ENCODE measurements around the gene TNIK. TPM values are rescaled to one million over a fixed set of nuclear protein-coding genes. Genes with fewer than 3 reads are reported as not detected.

The TNIK gene
- total RNA-seq, 1 donor from 2014 or later, result 17.0 TPM

- TF ChIP-seq, protein P1, sequence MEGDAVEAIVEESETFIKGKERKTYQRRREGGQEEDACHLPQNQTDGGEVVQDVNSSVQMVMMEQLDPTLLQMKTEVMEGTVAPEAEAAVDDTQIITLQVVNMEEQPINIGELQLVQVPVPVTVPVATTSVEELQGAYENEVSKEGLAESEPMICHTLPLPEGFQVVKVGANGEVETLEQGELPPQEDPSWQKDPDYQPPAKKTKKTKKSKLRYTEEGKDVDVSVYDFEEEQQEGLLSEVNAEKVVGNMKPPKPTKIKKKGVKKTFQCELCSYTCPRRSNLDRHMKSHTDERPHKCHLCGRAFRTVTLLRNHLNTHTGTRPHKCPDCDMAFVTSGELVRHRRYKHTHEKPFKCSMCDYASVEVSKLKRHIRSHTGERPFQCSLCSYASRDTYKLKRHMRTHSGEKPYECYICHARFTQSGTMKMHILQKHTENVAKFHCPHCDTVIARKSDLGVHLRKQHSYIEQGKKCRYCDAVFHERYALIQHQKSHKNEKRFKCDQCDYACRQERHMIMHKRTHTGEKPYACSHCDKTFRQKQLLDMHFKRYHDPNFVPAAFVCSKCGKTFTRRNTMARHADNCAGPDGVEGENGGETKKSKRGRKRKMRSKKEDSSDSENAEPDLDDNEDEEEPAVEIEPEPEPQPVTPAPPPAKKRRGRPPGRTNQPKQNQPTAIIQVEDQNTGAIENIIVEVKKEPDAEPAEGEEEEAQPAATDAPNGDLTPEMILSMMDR (IDR thresholded peaks at IDR 0.05; ENCODE audit: insufficient read depth, low read length, poor library complexity, severe bottlenecking), result no peak
- no peaks in the 10 kb centered on the region for H3K27me3 ChIP-seq (ENCODE audit: control insufficient read depth, insufficient read depth, low read length)
- H3K4me3 ChIP-seq (ENCODE audit: low read depth, low read length), result no peak overlapping the region
- H3K36me3 ChIP-seq (ENCODE audit: control insufficient read depth, insufficient read depth, low read length), result no peaks in the 10 kb centered on the region
- DNase-seq (ENCODE audit: low read depth), result no peak
Measured at GRCh38 chr3:171402281-171402680, 57.9 kb downstream of the TNIK start.

DNA sequence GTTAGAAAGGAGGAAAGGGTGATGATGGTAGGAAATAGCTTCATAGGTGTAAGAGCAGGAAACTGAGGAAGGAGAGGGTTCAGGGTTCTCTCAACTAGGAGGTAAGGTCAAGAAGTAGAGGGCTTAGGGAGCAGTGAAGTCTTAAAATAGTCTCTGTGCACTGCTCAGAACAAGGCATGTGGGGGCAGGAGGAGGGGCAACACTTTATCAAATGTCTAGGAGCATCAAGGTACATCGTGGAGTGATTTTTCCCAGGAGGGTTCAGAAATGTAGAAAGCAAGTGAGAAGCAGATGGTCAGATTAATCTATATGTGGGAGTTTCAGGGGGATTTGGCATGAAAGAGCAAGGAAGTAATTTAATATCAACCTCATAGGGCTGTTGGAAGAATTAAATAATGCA is 58.8 kb downstream of the TNIK start:
- DNase-seq (ENCODE audit: low read depth), result no peak
- Histone ChIP-seq H3K36me3 (ENCODE audit: control insufficient read depth, insufficient read depth, low read length) (no peaks in the 10 kb centered on the region), H3K4me3 (ENCODE audit: low read depth, low read length) (no peak overlapping the region), H3K27me3 (ENCODE audit: control insufficient read depth, insufficient read depth, low read length) (no peaks in the 10 kb centered on the region)
- TF ChIP-seq, protein P1 (IDR thresholded peaks at IDR 0.05; ENCODE audit: insufficient read depth, low read length, poor library complexity, severe bottlenecking), result no peak

DNA sequence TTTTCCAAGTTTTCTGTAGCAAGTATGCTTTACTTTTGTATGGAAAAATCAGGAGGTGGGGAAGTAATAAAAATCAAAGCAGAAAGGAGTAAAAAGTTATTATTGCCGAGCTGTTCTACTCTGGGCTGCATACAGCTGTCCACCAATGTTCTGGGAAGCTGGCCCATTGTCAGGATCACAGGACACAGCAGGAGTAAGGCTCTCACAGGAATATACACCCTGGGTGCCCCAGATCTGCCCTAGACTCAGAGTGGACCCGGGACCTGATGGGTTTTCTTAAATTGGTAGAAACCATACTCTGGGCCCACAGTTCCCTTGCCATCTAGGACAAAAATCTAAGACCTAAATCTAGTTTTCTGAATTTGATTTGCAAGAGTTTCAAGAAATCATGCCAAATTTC is 60.4 kb downstream of the TNIK start:
- H3K4me3 ChIP-seq (ENCODE audit: low read depth, low read length), result no peak overlapping the region
- TF ChIP-seq, protein P1 (IDR thresholded peaks at IDR 0.05; ENCODE audit: insufficient read depth, low read length, poor library complexity, severe bottlenecking), result no peak
- H3K27me3 ChIP-seq (ENCODE audit: control insufficient read depth, insufficient read depth, low read length), result no peaks in the 10 kb centered on the region
- no peaks in the 10 kb centered on the region for H3K36me3 ChIP-seq (ENCODE audit: control insufficient read depth, insufficient read depth, low read length)
- DNase-seq (ENCODE audit: low read depth), result no peak

DNA sequence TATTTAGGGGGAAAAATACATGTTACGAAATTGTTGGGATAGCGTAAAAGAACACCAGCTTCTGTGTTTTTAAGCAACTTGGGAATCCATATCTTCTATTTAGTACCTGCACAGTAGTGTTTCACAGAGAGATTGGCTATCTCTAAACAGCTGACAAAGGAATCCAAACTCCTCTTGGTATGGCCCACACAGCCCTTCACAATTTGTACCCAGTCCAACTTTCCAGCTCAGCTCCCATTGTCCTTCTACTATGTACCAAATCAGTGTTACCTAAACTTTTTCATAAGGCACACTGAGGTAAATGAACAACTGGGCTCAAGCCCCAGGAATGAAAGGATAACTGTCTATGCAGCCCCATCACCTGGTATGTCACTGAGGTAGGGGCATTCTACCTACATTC is 61.9 kb downstream of the TNIK start:
- no peak for DNase-seq (ENCODE audit: low read depth)
- Histone ChIP-seq H3K4me3 (ENCODE audit: low read depth, low read length) (no peak overlapping the region), H3K27me3 (ENCODE audit: control insufficient read depth, insufficient read depth, low read length) (no peaks in the 10 kb centered on the region), H3K36me3 (ENCODE audit: control insufficient read depth, insufficient read depth, low read length) (no peaks in the 10 kb centered on the region)
- TF ChIP-seq, protein P1 (IDR thresholded peaks at IDR 0.05; ENCODE audit: insufficient read depth, low read length, poor library complexity, severe bottlenecking), result no peak

- TF ChIP-seq, protein P1 (IDR thresholded peaks at IDR 0.05; ENCODE audit: insufficient read depth, low read length, poor library complexity, severe bottlenecking), result no peak
- Histone ChIP-seq H3K4me3 (ENCODE audit: low read depth, low read length) (no peak overlapping the region), H3K27me3 (ENCODE audit: control insufficient read depth, insufficient read depth, low read length) (no peaks in the 10 kb centered on the region), H3K36me3 (ENCODE audit: control insufficient read depth, insufficient read depth, low read length) (no peaks in the 10 kb centered on the region)
- no peak for DNase-seq (ENCODE audit: low read depth)
Measured at GRCh38 chr3:171397089-171397488, 63.1 kb downstream of the TNIK start.

GRCh38 chr3:171396048-171396447 is 64.2 kb downstream of the TNIK start:
- DNase-seq (ENCODE audit: low read depth), result no peak
- no peaks in the 10 kb centered on the region for H3K27me3 ChIP-seq (ENCODE audit: control insufficient read depth, insufficient read depth, low read length)
- no peaks in the 10 kb centered on the region for H3K36me3 ChIP-seq (ENCODE audit: control insufficient read depth, insufficient read depth, low read length)
- no peak overlapping the region for H3K4me3 ChIP-seq (ENCODE audit: low read depth, low read length)
- TF ChIP-seq, protein P1 (IDR thresholded peaks at IDR 0.05; ENCODE audit: insufficient read depth, low read length, poor library complexity, severe bottlenecking), result no peak

All from kidney epithelial cell (primary cell).